GM12892 (cell line): ENCODE data around the gene PAX6.

Source experiments
- POLR2A ChIP-seq: IDR thresholded peaks from 2 replicates; pipeline ENCODE4 v1.6.1; 2011; ENCODE audit warnings: low read depth, low read length, control low read depth
- POLR2AphosphoS5 ChIP-seq: IDR thresholded peaks from 2 replicates; pipeline ENCODE4 v1.6.1; 2011; ENCODE audit warnings: low read depth, low read length, control low read depth

DNA sequence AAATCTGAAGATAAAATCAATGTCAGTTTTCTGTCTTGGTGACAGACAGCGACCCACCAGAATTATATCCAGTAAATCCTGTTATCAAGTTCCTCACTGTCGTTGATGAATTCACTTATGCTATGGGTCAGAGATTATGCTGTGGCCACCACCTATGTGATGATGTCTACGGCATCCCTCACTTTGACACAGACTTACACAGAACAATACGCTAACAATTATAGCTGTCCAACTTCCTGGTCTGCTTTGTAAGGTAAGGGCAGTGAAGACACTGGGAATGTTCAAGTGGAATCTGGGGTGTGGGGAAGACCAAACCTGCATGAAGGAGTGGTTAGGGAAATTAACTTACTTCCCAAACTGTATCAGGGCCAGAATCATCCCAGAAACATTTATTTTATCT lies 19.3 kb upstream of the PAX6 start:
- TF ChIP-seq POLR2A (no peak), POLR2AphosphoS5 (no peak)
